Tibial nerve (tissue), 4 donors: ENCODE data around the gene GPC6.

Experiments used
- EP300 ChIP-seq, 2 donors: sonication (generic); formaldehyde crosslinking; IDR thresholded peaks; one replicate each; pipeline ENCODE4 v1.6.1; 2017; ENCODE audit warnings: antibody characterized with exemption in 2 of 2, mild to moderate bottlenecking in 1 of 2
- POLR2A ChIP-seq, 2 donors: fragments of 450-650 bp; IDR thresholded peaks; one replicate each; pipeline ENCODE4 v1.6.1; 2017; ENCODE audit warnings: antibody characterized with exemption in 2 of 2, mild to moderate bottlenecking in 2 of 2, moderate library complexity in 2 of 2
- TF ChIP-seq, protein P1 (sequence below), 5 experiments: fragments of 200-600 bp in 3 of 5; fragments of 450-650 bp in 2 of 5; sonication (generic) in 3 of 5; IDR thresholded peaks; one replicate each; pipeline ENCODE4 v1.5.1; 2016 to 2019; ENCODE audit warnings: antibody characterized with exemption in 5 of 5, mild to moderate bottlenecking in 3 of 5, moderate library complexity in 2 of 5

DNA sequence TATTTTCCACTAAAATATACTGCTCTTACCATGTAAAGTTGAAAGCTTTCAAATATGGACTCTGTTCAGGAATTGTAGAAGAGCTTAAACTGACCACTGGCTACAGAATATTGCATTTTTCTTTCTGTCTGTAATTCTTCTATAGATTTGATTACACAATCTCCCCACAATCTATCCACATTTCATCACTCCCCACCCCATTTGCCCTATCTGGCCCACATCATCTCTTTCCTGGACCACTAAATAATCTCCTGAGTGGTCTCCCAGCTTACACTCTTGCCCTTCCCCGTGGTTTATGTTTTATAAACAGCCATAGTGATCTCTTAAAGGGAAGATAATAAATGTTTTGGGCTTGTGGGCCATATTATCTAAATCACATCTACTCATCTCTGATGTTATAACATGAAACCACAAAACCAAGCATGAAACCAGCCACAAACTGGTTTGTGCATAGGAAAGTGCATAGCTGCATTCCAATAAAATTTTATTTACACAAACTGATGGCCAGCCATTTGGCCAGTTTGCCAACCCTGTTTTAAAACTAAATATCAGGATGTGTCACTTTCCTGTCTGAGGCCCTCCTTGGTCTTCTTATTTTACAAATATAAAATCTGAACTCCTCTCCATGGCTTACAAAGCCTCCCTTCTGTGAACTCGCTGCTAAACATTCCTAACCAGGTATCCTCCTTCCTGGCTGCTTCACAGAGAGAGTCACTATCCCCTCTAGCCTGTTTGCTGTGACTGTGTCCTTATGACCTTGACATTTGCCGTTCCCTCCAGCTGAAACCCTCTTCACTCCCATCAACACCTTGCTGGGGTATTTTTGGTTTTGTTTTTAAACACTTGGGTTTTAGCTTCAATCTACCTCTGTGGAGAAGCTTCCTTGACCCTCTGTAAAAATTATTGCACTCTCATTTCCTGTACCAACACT, 500.9 kb downstream of the GPC6 start:
- TF ChIP-seq, protein P1, sequence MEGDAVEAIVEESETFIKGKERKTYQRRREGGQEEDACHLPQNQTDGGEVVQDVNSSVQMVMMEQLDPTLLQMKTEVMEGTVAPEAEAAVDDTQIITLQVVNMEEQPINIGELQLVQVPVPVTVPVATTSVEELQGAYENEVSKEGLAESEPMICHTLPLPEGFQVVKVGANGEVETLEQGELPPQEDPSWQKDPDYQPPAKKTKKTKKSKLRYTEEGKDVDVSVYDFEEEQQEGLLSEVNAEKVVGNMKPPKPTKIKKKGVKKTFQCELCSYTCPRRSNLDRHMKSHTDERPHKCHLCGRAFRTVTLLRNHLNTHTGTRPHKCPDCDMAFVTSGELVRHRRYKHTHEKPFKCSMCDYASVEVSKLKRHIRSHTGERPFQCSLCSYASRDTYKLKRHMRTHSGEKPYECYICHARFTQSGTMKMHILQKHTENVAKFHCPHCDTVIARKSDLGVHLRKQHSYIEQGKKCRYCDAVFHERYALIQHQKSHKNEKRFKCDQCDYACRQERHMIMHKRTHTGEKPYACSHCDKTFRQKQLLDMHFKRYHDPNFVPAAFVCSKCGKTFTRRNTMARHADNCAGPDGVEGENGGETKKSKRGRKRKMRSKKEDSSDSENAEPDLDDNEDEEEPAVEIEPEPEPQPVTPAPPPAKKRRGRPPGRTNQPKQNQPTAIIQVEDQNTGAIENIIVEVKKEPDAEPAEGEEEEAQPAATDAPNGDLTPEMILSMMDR (IDR thresholded peaks at IDR 0.05): no peak
- TF ChIP-seq POLR2A (IDR thresholded peaks at IDR 0.05) (no peak), EP300 (IDR thresholded peaks at IDR 0.05) (no peak)
